IMR-90 (cell line): ENCODE measurements around the gene MAPK13. TPM values are rescaled to one million over a fixed set of nuclear protein-coding genes. Genes with fewer than 3 reads are reported as not detected.

ENCODE experiments used
- ATAC-seq: fragments of 200-7000 bp; cut with Tn5 transposase; 2 replicates; pipeline ENCODE4 v1.9.1; 2020; ENCODE audit warnings: low read depth, mild to moderate bottlenecking, moderate library complexity
- BruUV-seq: library from RNA; stranded (reverse); fragments of 400-500 nt; replicated peaks from 2 replicates; lab custom pipeline; 2021; lab: Mats Ljungman, UMichigan
- CTCF ChIA-PET: fragments of 300-600 bp; formaldehyde crosslinking; extraction: SDS; loops from one replicate; lab custom pipeline; 2021; ENCODE audit warnings: antibody characterized with exemption; lab: Yijun Ruan, JAX
- POLR2A ChIA-PET: fragments of 300-600 bp; sonication (Branson Sonifier 250); formaldehyde crosslinking; loops from one replicate; lab custom pipeline; 2022; ENCODE audit warnings: antibody characterized with exemption; ENCODE audit not compliant: unreplicated experiment; lab: Charles Lee
- DNase-seq: peaks from one replicate; pipeline ENCODE4 v3.0.0; 2013
- H2AFZ ChIP-seq: replicated peaks from 2 replicates; pipeline ENCODE3; 2013; ENCODE audit warnings: low read length, mild to moderate bottlenecking; ENCODE audit not compliant: poor library complexity
- H2AK5ac ChIP-seq: 2 replicates; pipeline ENCODE4 v1.6.1; 2013; ENCODE audit warnings: low read depth, low read length, inconsistent platforms
- H2AK9ac ChIP-seq: replicated peaks from 2 replicates; pipeline ENCODE3; 2013; ENCODE audit warnings: mild to moderate bottlenecking, low read depth, low read length, moderate library complexity; ENCODE audit not compliant: poor library complexity
- H2BK120ac ChIP-seq: 2 replicates; pipeline ENCODE4 v1.6.1; 2013; ENCODE audit warnings: low read depth, low read length, inconsistent platforms
- H2BK15ac ChIP-seq: 3 replicates; pipeline ENCODE4 v1.6.1; 2013; ENCODE audit warnings: low read depth, low read length, inconsistent platforms
- H2BK20ac ChIP-seq: 2 replicates; pipeline ENCODE4 v1.6.1; 2013; ENCODE audit warnings: low read depth, mild to moderate bottlenecking, inconsistent platforms, low read length, moderate library complexity
- H2BK5ac ChIP-seq: 2 replicates; pipeline ENCODE4 v1.6.1; 2013; ENCODE audit warnings: mild to moderate bottlenecking, low read depth, low read length, inconsistent platforms; ENCODE audit not compliant: poor library complexity, severe bottlenecking
- H3K14ac ChIP-seq: replicated peaks from 2 replicates; pipeline ENCODE4 v1.6.1; 2013; ENCODE audit warnings: low read depth, low read length, inconsistent platforms
- H3K18ac ChIP-seq: 2 replicates; pipeline ENCODE4 v1.6.1; 2013; ENCODE audit warnings: low read depth, low read length, control low read depth
- H3K23ac ChIP-seq: 2 replicates; pipeline ENCODE4 v1.6.1; 2013; ENCODE audit warnings: low read depth, low read length, inconsistent platforms
- H3K27ac ChIP-seq: 2 replicates; pipeline ENCODE4 v1.5.1; 2013; ENCODE audit warnings: mild to moderate bottlenecking, control low read depth, low read length; ENCODE audit not compliant: insufficient read depth
- H3K27me3 ChIP-seq: 2 replicates; pipeline ENCODE4 v1.6.1; 2013; ENCODE audit warnings: low read length; ENCODE audit not compliant: control insufficient read depth, insufficient read depth
- H3K36me3 ChIP-seq: 2 replicates; pipeline ENCODE4 v1.6.1; 2013; ENCODE audit warnings: low read length, mixed read lengths; ENCODE audit not compliant: control insufficient read depth, insufficient read depth
- H3K4ac ChIP-seq: 2 replicates; pipeline ENCODE4 v1.6.1; 2013; ENCODE audit warnings: low read depth, low read length, inconsistent platforms
- H3K4me1 ChIP-seq: 2 replicates; pipeline ENCODE4 v1.6.1; 2013; ENCODE audit warnings: low read length, mixed read lengths; ENCODE audit not compliant: control insufficient read depth, insufficient read depth
- H3K4me2 ChIP-seq: 2 replicates; pipeline ENCODE4 v1.6.1; 2013; ENCODE audit warnings: low read depth, mild to moderate bottlenecking, control low read depth, low read length, moderate library complexity
- H3K4me3 ChIP-seq: 2 replicates; pipeline ENCODE4 v1.5.1; 2013; ENCODE audit warnings: low read depth, mild to moderate bottlenecking, control low read depth, low read length, moderate library complexity; ENCODE audit not compliant: insufficient read depth
- H3K56ac ChIP-seq: 2 replicates; pipeline ENCODE4 v1.6.1; 2013; ENCODE audit warnings: low read length, inconsistent platforms; ENCODE audit not compliant: insufficient read depth; ENCODE audit errors: extremely low read depth
- H3K79me1 ChIP-seq, 2 experiments: 2 replicates each; pipeline ENCODE4 v1.6.1; 2013; ENCODE audit warnings: low read length in 2 of 2, inconsistent platforms in 1 of 2, low read depth in 1 of 2
- H3K9ac ChIP-seq: 2 replicates; pipeline ENCODE4 v1.6.1; 2013; ENCODE audit warnings: low read depth, low read length, control low read depth
- H3K9me1 ChIP-seq: 2 replicates; pipeline ENCODE4 v1.6.1; 2013; ENCODE audit warnings: low read length, inconsistent platforms; ENCODE audit not compliant: insufficient read depth
- H3K9me3 ChIP-seq: 2 replicates; pipeline ENCODE4 v1.6.1; 2013; ENCODE audit warnings: low read length; ENCODE audit not compliant: control insufficient read depth, insufficient read depth
- H4K20me1 ChIP-seq: 2 replicates; pipeline ENCODE4 v1.6.1; 2013; ENCODE audit warnings: low read length, inconsistent platforms; ENCODE audit not compliant: insufficient read depth
- H4K5ac ChIP-seq: 2 replicates; pipeline ENCODE4 v1.6.1; 2013; ENCODE audit warnings: mild to moderate bottlenecking, low read depth, low read length, control low read depth
- H4K8ac ChIP-seq, 2 experiments: 2 replicates each; pipeline ENCODE4 v1.6.1; 2013; ENCODE audit warnings: low read depth in 2 of 2, low read length in 2 of 2, control low read depth in 1 of 2, inconsistent platforms in 1 of 2
- H4K91ac ChIP-seq: 2 replicates; pipeline ENCODE4 v1.6.1; 2013; ENCODE audit warnings: low read depth, low read length, inconsistent platforms; ENCODE audit not compliant: insufficient read depth
- BHLHE40 ChIP-seq: fragments of 150-350 bp; IDR thresholded peaks from 2 replicates; pipeline ENCODE4 v1.6.1; 2016; ENCODE audit warnings: mild to moderate bottlenecking, low read depth, low read length
- CEBPB ChIP-seq: IDR thresholded peaks from 2 replicates; pipeline ENCODE4 v1.6.1; 2012; ENCODE audit warnings: low read depth, low read length, improper control_type of control experiment
- CHD1 ChIP-seq: IDR thresholded peaks from 2 replicates; pipeline ENCODE4 v1.6.1; 2012; ENCODE audit warnings: low read depth, low read length, improper control_type of control experiment
- CTCF ChIP-seq: conservative IDR thresholded peaks from 2 replicates; pipeline ENCODE4 v1.5.1; 2012; ENCODE audit warnings: mild to moderate bottlenecking, low read depth, low read length, improper control_type of control experiment
- ELK1 ChIP-seq: fragments of 150-350 bp; IDR thresholded peaks from 2 replicates; pipeline ENCODE4 v1.6.1; 2016; ENCODE audit warnings: low read depth, mild to moderate bottlenecking, low read length, moderate library complexity, borderline replicate concordance
- FOS ChIP-seq: fragments of 150-350 bp; IDR thresholded peaks from 2 replicates; pipeline ENCODE4 v1.6.1; 2016; ENCODE audit warnings: low read depth, low read length
- MAFK ChIP-seq: IDR thresholded peaks from 2 replicates; pipeline ENCODE4 v1.6.1; 2012; ENCODE audit warnings: low read depth, low read length, improper control_type of control experiment
- MAZ ChIP-seq: IDR thresholded peaks from 2 replicates; pipeline ENCODE4 v1.6.1; 2012; ENCODE audit warnings: low read depth, mild to moderate bottlenecking, low read length, improper control_type of control experiment, moderate library complexity, borderline replicate concordance
- MXI1 ChIP-seq: IDR thresholded peaks from 2 replicates; pipeline ENCODE4 v1.6.1; 2012; ENCODE audit warnings: low read depth, mild to moderate bottlenecking, low read length, moderate library complexity, borderline replicate concordance
- NFE2L2 ChIP-seq: fragments of 150-350 bp; IDR thresholded peaks from 2 replicates; pipeline ENCODE4 v1.6.1; 2016; ENCODE audit warnings: low read depth, mild to moderate bottlenecking, low read length
- POLR2A ChIP-seq: IDR thresholded peaks from 2 replicates; pipeline ENCODE4 v1.6.1; 2012; ENCODE audit warnings: mild to moderate bottlenecking, low read depth, low read length
- RAD21 ChIP-seq: IDR thresholded peaks from 2 replicates; pipeline ENCODE4 v1.6.1; 2012; ENCODE audit warnings: low read length, improper control_type of control experiment
- RCOR1 ChIP-seq: IDR thresholded peaks from 2 replicates; pipeline ENCODE4 v1.6.1; 2012; ENCODE audit warnings: mild to moderate bottlenecking, low read length, improper control_type of control experiment; ENCODE audit not compliant: insufficient replicate concordance
- RFX5 ChIP-seq: IDR thresholded peaks from 2 replicates; pipeline ENCODE4 v1.8.0; 2012; ENCODE audit warnings: low read depth, mild to moderate bottlenecking, low read length, moderate library complexity
- SMC3 ChIP-seq: fragments of 150-350 bp; IDR thresholded peaks from 2 replicates; pipeline ENCODE4 v1.6.1; 2016; ENCODE audit warnings: low read depth, mild to moderate bottlenecking, antibody characterized with exemption, low read length, moderate library complexity
- WGBS, 2 experiments: methylation state at CpG; one replicate each; pipeline versions ENCODE4 v1.1.5 to v1.1.7; 2013; ENCODE audit warnings: missing lambda C conversion rate in 2 of 2; ENCODE audit not compliant: insufficient read length in 1 of 2; ENCODE audit errors: extremely low coverage in 2 of 2; 5-methylcytosine and 5-hydroxymethylcytosine counted together
- dilution Hi-C: fragments of 300-500 bp; cut with HindIII; formaldehyde crosslinking; loops from one replicate; pipeline ENCODE4 v1.14.3; 2018; ENCODE audit warnings: low sequenced_read_pairs; ENCODE audit not compliant: unreplicated experiment
- in situ Hi-C: fragments of 300-500 bp; cut with MboI; formaldehyde crosslinking; loops from 3 replicates; pipeline ENCODE4 v1.14.3; 2019; ENCODE audit warnings: low sequenced_read_pairs, inconsistent platforms, mixed read lengths
- intact Hi-C: fragments of 100-400 bp; cut with micrococcal nuclease; formaldehyde crosslinking; loops from 2 replicates; pipeline ENCODE4 v1.10.0; 2022
- polyA plus RNA-seq, 3 experiments: library from polyadenylated mRNA; depleted of rRNA; stranded (reverse); fragments of >200 nt; gene quantifications; 2 replicates each; pipeline ENCODE4 v1.2.3, GENCODE V29; 2012; ENCODE audit warnings: low replicate concordance in 1 of 3
- total RNA-seq: library from RNA; depleted of rRNA; stranded (reverse); fragments of >200 nt; gene quantifications from 2 replicates; pipeline ENCODE4 v1.2.3, GENCODE V29; 2012

MAPK13 gene
- total and polyA plus RNA-seq, 2 of the 4 experiments (the other 2 are of a cell fraction) = 2.0 to 2.9 TPM

- peaks cover 14 to 24% of the 10 kb centered on the region in 2 experiments; a peak in 3 of 4 replicates for H3K79me1 ChIP-seq
- CTCF ChIA-PET = interaction anchor here (0.6 to 2.6 kb wide), 10 partner anchors 9 to 269 kb away, joined by 3 to 28 read pairs (median 4); partner anchors contain the start of gene MAPK14
- H4K8ac ChIP-seq = no peak overlapping the region
- H2BK120ac ChIP-seq = no peak overlapping the region
- H4K20me1 ChIP-seq = 0 out of 2 replicates have a peak, but pooled peaks cover 7% of the 10 kb centered on the region
- peaks cover 14% of the 10 kb centered on the region for H3K36me3 ChIP-seq
- no peak overlapping the region for H3K4me3 ChIP-seq
- peaks cover 3% of the 10 kb centered on the region; the same call in 1 of the 2 replicates for H3K9me1 ChIP-seq
- H3K56ac ChIP-seq = no peak overlapping the region
- H2BK20ac ChIP-seq = no peak overlapping the region
- H4K91ac ChIP-seq = no peak overlapping the region
- intact Hi-C loops = loop anchor here (1.0 to 10.0 kb wide), 7 partner anchors 68 to 573 kb away; partner anchors contain the start of genes ARMC12 and MAPK14
- H3K9me3 ChIP-seq = no peaks in the 10 kb centered on the region
- H3K14ac ChIP-seq = no peak overlapping the region
- in situ Hi-C loops = loop anchor here (5.0 kb wide), 1 partner anchor 68 kb away; the partner anchor contains the start of gene MAPK14
- 100% methylated on average over 1 of the region's 8 CpGs; no CpG with 5 or more reads in 1 of the 2 experiments for WGBS, 2 experiments
- H3K4me1 ChIP-seq = peaks cover 2% of the 10 kb centered on the region; the same call in 1 of the 2 replicates
- H3K4ac ChIP-seq = no peak overlapping the region
- no peak for DNase-seq
- POLR2A ChIA-PET = no interaction called here
- no peak overlapping the region for H3K4me2 ChIP-seq
- dilution Hi-C loops = no loop called here
- H3K9ac ChIP-seq = no peak overlapping the region
- H4K5ac ChIP-seq = no peak overlapping the region
- no peak overlapping the region for H2AK9ac ChIP-seq
- no peak overlapping the region for H3K23ac ChIP-seq
- no peak overlapping the region for H3K18ac ChIP-seq
- H3K27ac ChIP-seq = no peak overlapping the region
- H2BK5ac ChIP-seq = no peak overlapping the region
- no peak overlapping the region for H2AFZ ChIP-seq
- no peak overlapping the region for H2BK15ac ChIP-seq
- no peak for ATAC-seq
- H3K27me3 ChIP-seq = no peaks in the 10 kb centered on the region
- no peak overlapping the region; the same call in 1 of the 2 replicates for H2AK5ac ChIP-seq
- no TSS peak for BruUV-seq
- TF ChIP-seq MXI1 (no peak), CTCF (no peak), BHLHE40 (no peak), POLR2A (no peak), MAFK (no peak), ELK1 (no peak), RCOR1 (no peak), SMC3 (no peak), FOS (no peak), RFX5 (no peak), RAD21 (no peak), NFE2L2 (no peak), CHD1 (no peak), CEBPB (no peak), MAZ (no peak)
Observed at GRCh38 chr6:36095497-36096391, 34.6 kb upstream of the MAPK13 start.
